ENCODE data around the gene ZNF74. TPM values are rescaled to one million over a fixed set of nuclear protein-coding genes. Genes with fewer than 3 reads are reported as not detected.

ZNF74 gene
- total and polyA plus RNA-seq, 4 donors = 4.1 to 17.6 (median 8.6) TPM

DNA sequence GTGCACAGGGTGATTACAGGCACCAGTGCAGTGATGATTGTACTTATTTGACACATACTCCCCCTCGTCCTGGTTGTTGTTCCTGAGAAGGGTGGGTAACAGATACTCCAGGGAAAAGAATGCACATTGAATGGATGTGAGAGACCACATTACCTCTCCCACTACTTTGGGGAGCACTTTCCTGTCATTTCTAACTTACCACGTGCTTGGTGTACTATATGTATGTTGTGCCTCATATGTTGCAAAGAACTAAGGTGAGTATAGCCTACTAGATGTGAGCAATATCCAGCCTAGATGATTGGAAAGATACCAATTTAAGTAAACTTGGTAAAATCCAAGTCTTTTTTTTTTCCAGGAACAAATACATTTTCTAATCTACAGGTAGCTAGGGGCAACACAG is 58.0 kb downstream of the ZNF74 start:
- 85 to 87% methylated on average over 2 of the region's 2 CpGs for WGBS, 2 donors
- Histone ChIP-seq H3K27ac (ENCODE audit: low read depth in 1 of 2, low read length in 1 of 2) (no peak overlapping the region), H3K27me3 (ENCODE audit: control insufficient read depth in 3 of 3, insufficient read depth in 3 of 3, low read length in 2 of 3) (no peaks in the 10 kb centered on the region), H3K9me3 (ENCODE audit: control insufficient read depth in 4 of 4, insufficient read depth in 3 of 4, low read length in 3 of 4) (no peaks in the 10 kb centered on the region), H3K4me1 (ENCODE audit: control insufficient read depth in 5 of 5, insufficient read depth in 5 of 5, low read length in 5 of 5) (no peaks in the 10 kb centered on the region), H3K36me3 (ENCODE audit: control insufficient read depth in 4 of 4, insufficient read depth in 4 of 4, low read length in 4 of 4) (peaks cover 0 to 9% (median 6%) of the 10 kb centered on the region in 4 donors), H3K9ac (ENCODE audit: insufficient read depth in 1 of 2, low read length in 2 of 2) (no peak overlapping the region), H3K4me3 (no peak overlapping the region)
- DNase-seq (no peak), ATAC-seq (ENCODE audit: insufficient read depth, low FRiP score) (no peak)
- no peak for TF ChIP-seq CTCF (IDR thresholded peaks at IDR 0.05; ENCODE audit: control extremely low read depth, extremely low read depth)

GRCh38 chr22:20453222-20453621 is 59.3 kb downstream of the ZNF74 start:
- H3K27me3 ChIP-seq (ENCODE audit: control insufficient read depth in 3 of 3, insufficient read depth in 3 of 3, low read length in 2 of 3) = no peaks in the 10 kb centered on the region
- DNase-seq = no peak
- H3K9me3 ChIP-seq (ENCODE audit: control insufficient read depth in 4 of 4, insufficient read depth in 3 of 4, low read length in 3 of 4) = no peaks in the 10 kb centered on the region
- no peak overlapping the region for H3K9ac ChIP-seq (ENCODE audit: insufficient read depth in 1 of 2, low read length in 2 of 2)
- ATAC-seq (ENCODE audit: insufficient read depth, low FRiP score) = no peak
- no peak for TF ChIP-seq CTCF (IDR thresholded peaks at IDR 0.05; ENCODE audit: control extremely low read depth, extremely low read depth)
- no peak overlapping the region for H3K27ac ChIP-seq (ENCODE audit: low read depth in 1 of 2, low read length in 1 of 2)
- no peaks in the 10 kb centered on the region for H3K4me1 ChIP-seq (ENCODE audit: control insufficient read depth in 5 of 5, insufficient read depth in 5 of 5, low read length in 5 of 5)
- H3K36me3 ChIP-seq (ENCODE audit: control insufficient read depth in 4 of 4, insufficient read depth in 4 of 4, low read length in 4 of 4) = peaks cover 0 to 10% (median 7%) of the 10 kb centered on the region in 4 donors
- no peak overlapping the region for H3K4me3 ChIP-seq
- 96 to 97% methylated on average over 3 of the region's 3 CpGs for WGBS, 2 donors

DNA sequence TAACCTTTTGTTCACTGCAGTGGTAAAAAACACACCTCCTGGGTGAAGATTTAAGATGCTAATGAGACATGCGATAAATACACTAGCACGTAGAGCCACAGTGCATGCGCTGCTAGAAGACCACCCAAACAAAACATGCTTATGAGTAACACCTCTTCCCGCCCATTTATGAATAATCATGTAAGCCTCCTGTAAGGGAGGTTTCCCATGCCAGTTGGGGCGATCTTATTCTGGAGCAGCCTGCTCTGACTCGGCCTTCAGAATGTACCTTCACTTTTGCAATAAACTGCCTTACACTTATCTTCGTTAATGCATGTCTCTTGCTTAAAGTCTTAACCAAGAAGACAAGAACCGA is 61.7 kb downstream of the ZNF74 start:
- H3K4me1 ChIP-seq (ENCODE audit: control insufficient read depth in 5 of 5, insufficient read depth in 5 of 5, low read length in 5 of 5) = no peaks in the 10 kb centered on the region
- H3K9ac ChIP-seq (ENCODE audit: insufficient read depth in 1 of 2, low read length in 2 of 2) = no peak overlapping the region
- TF ChIP-seq CTCF (IDR thresholded peaks at IDR 0.05; ENCODE audit: control extremely low read depth, extremely low read depth) = no peak
- H3K4me3 ChIP-seq = no peak overlapping the region
- peaks cover 0 to 16% (median 10%) of the 10 kb centered on the region in 4 donors for H3K36me3 ChIP-seq (ENCODE audit: control insufficient read depth in 4 of 4, insufficient read depth in 4 of 4, low read length in 4 of 4)
- no peaks in the 10 kb centered on the region for H3K27me3 ChIP-seq (ENCODE audit: control insufficient read depth in 3 of 3, insufficient read depth in 3 of 3, low read length in 2 of 3)
- H3K9me3 ChIP-seq (ENCODE audit: control insufficient read depth in 4 of 4, insufficient read depth in 3 of 4, low read length in 3 of 4) = no peaks in the 10 kb centered on the region
- ATAC-seq (ENCODE audit: insufficient read depth, low FRiP score) (no peak), DNase-seq (no peak)
- 77 to 91% methylated on average over 8 of the region's 8 CpGs for WGBS, 2 donors
- H3K27ac ChIP-seq (ENCODE audit: low read depth in 1 of 2, low read length in 1 of 2) = no peak overlapping the region

- peak; percentile 86 to 92 (median 90) for DNase-seq
- H3K27ac ChIP-seq (ENCODE audit: low read depth in 1 of 2, low read length in 1 of 2) = no peak overlapping the region
- peaks cover 0 to 17% (median 10%) of the 10 kb centered on the region in 4 donors for H3K36me3 ChIP-seq (ENCODE audit: control insufficient read depth in 4 of 4, insufficient read depth in 4 of 4, low read length in 4 of 4)
- ATAC-seq (ENCODE audit: insufficient read depth, low FRiP score) = no peak
- H3K9ac ChIP-seq (ENCODE audit: insufficient read depth in 1 of 2, low read length in 2 of 2) = no peak overlapping the region
- H3K9me3 ChIP-seq (ENCODE audit: control insufficient read depth in 4 of 4, insufficient read depth in 3 of 4, low read length in 3 of 4) = no peaks in the 10 kb centered on the region
- TF ChIP-seq CTCF (IDR thresholded peaks at IDR 0.05; ENCODE audit: control extremely low read depth, extremely low read depth) = peak; percentile 79
- no peaks in the 10 kb centered on the region for H3K4me1 ChIP-seq (ENCODE audit: control insufficient read depth in 5 of 5, insufficient read depth in 5 of 5, low read length in 5 of 5)
- H3K4me3 ChIP-seq = no peak overlapping the region
- 20 to 21% methylated on average over 6 of the region's 6 CpGs for WGBS, 2 donors
- no peaks in the 10 kb centered on the region for H3K27me3 ChIP-seq (ENCODE audit: control insufficient read depth in 3 of 3, insufficient read depth in 3 of 3, low read length in 2 of 3)
Measured at GRCh38 chr22:20456064-20456721, 62.2 kb downstream of the ZNF74 start.
